Limb (tissue), 2 donors: ENCODE results near the gene CTU2.

Experiments
- DNase-seq, 2 donors: peaks; one replicate each; pipeline ENCODE4 v3.0.0-alpha.2; 2016; ENCODE audit errors: extremely low spot score in 2 of 2

The CTU2 gene

GRCh38 chr16:88697116-88697830 lies 9.0 kb upstream of the CTU2 start:
- no peak for DNase-seq

- no peak for DNase-seq
Measured at GRCh38 chr16:88697831-88698615, 8.3 kb upstream of the CTU2 start.

GRCh38 chr16:88698646-88699045 lies 7.7 kb upstream of the CTU2 start:
- DNase-seq, result no peak

- DNase-seq, result no peak
Measured at GRCh38 chr16:88699180-88699579, 7.1 kb upstream of the CTU2 start.

GRCh38 chr16:88700322-88700635 lies 6.0 kb upstream of the CTU2 start:
- DNase-seq, result no peak

GRCh38 chr16:88700636-88701482 lies 5.4 kb upstream of the CTU2 start:
- DNase-seq, result no peak

GRCh38 chr16:88701581-88702370 lies 4.5 kb upstream of the CTU2 start:
- no peak for DNase-seq

- DNase-seq, result no peak
Measured at GRCh38 chr16:88702371-88703210, 3.7 kb upstream of the CTU2 start.

- no peak for DNase-seq
Measured at GRCh38 chr16:88703486-88704309, 2.6 kb upstream of the CTU2 start.

- no peak for DNase-seq
Measured at GRCh38 chr16:88705076-88705684, 1.1 kb upstream of the CTU2 start.

GRCh38 chr16:88705801-88706228 lies 488 bp upstream of the CTU2 start:
- no peak for DNase-seq

- no peak for DNase-seq
Measured at GRCh38 chr16:88706965-88707826, 893 bp downstream of the CTU2 start.

- no peak for DNase-seq
Measured at GRCh38 chr16:88710556-88710955, 4.3 kb downstream of the CTU2 start.

- no peak for DNase-seq
Measured at GRCh38 chr16:88711750-88712340, 5.5 kb downstream of the CTU2 start.

- no peak for DNase-seq
Measured at GRCh38 chr16:88712362-88712979, 6.2 kb downstream of the CTU2 start.

GRCh38 chr16:88713054-88713453 lies 6.8 kb downstream of the CTU2 start:
- DNase-seq, result no peak
